HEK293T (cell line): ENCODE data around the gene KIF7.

Experiments
- CTCF ChIA-PET: fragments of 350-600 bp; formaldehyde crosslinking; extraction: SDS; loops from one replicate; lab custom pipeline; 2021; ENCODE audit warnings: antibody characterized with exemption, inconsistent platforms; lab: Yijun Ruan, JAX
- POLR2A ChIA-PET: fragments of 350-600 bp; formaldehyde crosslinking; extraction: SDS; loops from one replicate; lab custom pipeline; 2020; ENCODE audit warnings: antibody characterized with exemption, inconsistent platforms; lab: Yijun Ruan, JAX
- DNase-seq: peaks from one replicate; pipeline ENCODE4 v3.0.0; 2012; ENCODE audit warnings: mixed read lengths; ENCODE audit errors: extremely low spot score
- ARNT ChIP-seq: fragments of 450-650 bp; IDR thresholded peaks from 2 replicates; pipeline ENCODE4 v1.6.1; 2017; ENCODE audit warnings: mild to moderate bottlenecking
- BHLHE40 ChIP-seq: fragments of 450-650 bp; IDR thresholded peaks from 2 replicates; pipeline ENCODE4 v1.6.1; 2016; ENCODE audit warnings: mild to moderate bottlenecking, moderate library complexity, borderline replicate concordance
- CTBP1 ChIP-seq: fragments of 450-650 bp; IDR thresholded peaks from 2 replicates; pipeline ENCODE4 v1.6.1; 2016; ENCODE audit warnings: borderline replicate concordance
- ELF4 ChIP-seq: fragments of 450-650 bp; IDR thresholded peaks from 2 replicates; pipeline ENCODE4 v1.6.1; 2017; ENCODE audit warnings: antibody characterized with exemption
- FOXA1 ChIP-seq: fragments of 450-650 bp; IDR thresholded peaks from 2 replicates; pipeline ENCODE4 v1.6.1; 2016; ENCODE audit warnings: mild to moderate bottlenecking
- FOXK2 ChIP-seq: fragments of 450-650 bp; IDR thresholded peaks from 2 replicates; pipeline ENCODE4 v1.6.1; 2016; ENCODE audit warnings: mild to moderate bottlenecking
- FOXM1 ChIP-seq: fragments of 450-650 bp; IDR thresholded peaks from 2 replicates; pipeline ENCODE4 v1.6.1; 2017; ENCODE audit warnings: mild to moderate bottlenecking, borderline replicate concordance
- HDGF ChIP-seq: fragments of 450-650 bp; IDR thresholded peaks from 2 replicates; pipeline ENCODE4 v1.6.1; 2017; ENCODE audit warnings: antibody characterized with exemption, borderline replicate concordance
- L3MBTL2 ChIP-seq: fragments of 450-650 bp; conservative IDR thresholded peaks from 2 replicates; pipeline ENCODE4 v1.6.1; 2016; ENCODE audit warnings: mild to moderate bottlenecking
- LEF1 ChIP-seq: fragments of 450-650 bp; IDR thresholded peaks from 2 replicates; pipeline ENCODE4 v1.6.1; 2017; ENCODE audit warnings: mild to moderate bottlenecking, borderline replicate concordance
- NFRKB ChIP-seq: fragments of 450-650 bp; IDR thresholded peaks from 2 replicates; pipeline ENCODE4 v1.6.1; 2016; ENCODE audit warnings: mild to moderate bottlenecking, moderate library complexity
- SP1 ChIP-seq: fragments of 450-650 bp; IDR thresholded peaks from 2 replicates; pipeline ENCODE4 v1.6.1; 2017
- SUZ12 ChIP-seq: fragments of 450-650 bp; IDR thresholded peaks from 2 replicates; pipeline ENCODE4 v1.6.1; 2016; ENCODE audit warnings: mild to moderate bottlenecking
- TARDBP ChIP-seq: fragments of 450-650 bp; IDR thresholded peaks from 2 replicates; pipeline ENCODE4 v1.6.1; 2016
- ZNF384 ChIP-seq: fragments of 450-650 bp; IDR thresholded peaks from 2 replicates; pipeline ENCODE4 v1.6.1; 2016
- TF ChIP-seq, protein P1 (sequence below): fragments of 450-650 bp; IDR thresholded peaks from 2 replicates; pipeline ENCODE4 v1.6.1; 2016

The KIF7 gene

GRCh38 chr15:89648106-89649012 is 6.9 kb downstream of the KIF7 start:
- TF ChIP-seq SUZ12: no peak
- TF ChIP-seq HDGF: no peak
- DNase-seq: no peak
- ChIA-PET POLR2A (interaction anchor here (1.5 to 2.4 kb wide), 2 partner anchors 17 to 102 kb away, joined by 6 to 8 read pairs; partner anchors contain the start of gene MESP1), CTCF (interaction anchor here (1.0 to 1.1 kb wide), 3 partner anchors 14 to 439 kb away, joined by 3 to 5 read pairs (median 4); no protein-coding TSS in a partner anchor)

DNA sequence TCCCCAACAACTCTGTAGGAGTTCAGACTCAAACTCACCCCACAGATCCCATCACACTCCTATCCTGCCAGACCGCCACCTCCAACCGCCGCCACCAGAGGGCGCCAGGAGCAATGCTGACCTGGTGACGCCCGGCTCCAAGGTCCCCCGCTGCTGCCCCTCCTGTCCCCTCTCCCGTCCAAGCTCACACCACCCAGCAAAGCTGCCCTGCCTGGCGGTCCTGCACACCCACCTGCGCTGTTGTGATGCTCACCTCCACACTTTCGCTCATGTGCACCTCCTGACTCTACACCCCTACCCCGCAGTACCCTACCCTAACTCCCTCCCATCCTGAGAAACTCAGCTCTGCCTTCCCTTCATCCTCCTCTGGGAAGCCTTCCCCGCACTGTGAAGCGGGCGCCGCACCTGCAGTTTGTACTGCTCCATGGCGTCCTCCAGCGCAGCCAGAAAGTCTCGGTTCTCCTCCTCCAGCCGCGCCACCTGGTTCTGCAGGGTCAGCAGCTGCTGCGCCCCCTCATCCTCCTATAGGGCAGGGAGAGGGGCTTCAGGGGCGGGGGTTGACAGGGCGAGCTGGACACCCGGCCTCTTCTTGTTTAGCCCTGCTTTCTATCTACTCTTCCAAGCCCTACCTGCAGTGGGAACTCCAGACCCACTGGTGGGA is 7.9 kb downstream of the KIF7 start:
- TF ChIP-seq FOXA1 (no peak), NFRKB (no peak), TARDBP (no peak), SP1 (no peak), FOXK2 (no peak), CTBP1 (no peak), L3MBTL2 (no peak), SUZ12 (no peak), BHLHE40 (no peak)
- peak; percentile 93 for DNase-seq
- ChIA-PET POLR2A (interaction anchor here (1.5 to 2.4 kb wide), 2 partner anchors 18 to 103 kb away, joined by 6 to 8 read pairs; partner anchors contain the start of gene MESP1), CTCF (interaction anchor here (0.6 to 1.8 kb wide), 8 partner anchors 10 to 937 kb away, joined by 3 to 12 read pairs (median 4); no protein-coding TSS in a partner anchor)

DNA sequence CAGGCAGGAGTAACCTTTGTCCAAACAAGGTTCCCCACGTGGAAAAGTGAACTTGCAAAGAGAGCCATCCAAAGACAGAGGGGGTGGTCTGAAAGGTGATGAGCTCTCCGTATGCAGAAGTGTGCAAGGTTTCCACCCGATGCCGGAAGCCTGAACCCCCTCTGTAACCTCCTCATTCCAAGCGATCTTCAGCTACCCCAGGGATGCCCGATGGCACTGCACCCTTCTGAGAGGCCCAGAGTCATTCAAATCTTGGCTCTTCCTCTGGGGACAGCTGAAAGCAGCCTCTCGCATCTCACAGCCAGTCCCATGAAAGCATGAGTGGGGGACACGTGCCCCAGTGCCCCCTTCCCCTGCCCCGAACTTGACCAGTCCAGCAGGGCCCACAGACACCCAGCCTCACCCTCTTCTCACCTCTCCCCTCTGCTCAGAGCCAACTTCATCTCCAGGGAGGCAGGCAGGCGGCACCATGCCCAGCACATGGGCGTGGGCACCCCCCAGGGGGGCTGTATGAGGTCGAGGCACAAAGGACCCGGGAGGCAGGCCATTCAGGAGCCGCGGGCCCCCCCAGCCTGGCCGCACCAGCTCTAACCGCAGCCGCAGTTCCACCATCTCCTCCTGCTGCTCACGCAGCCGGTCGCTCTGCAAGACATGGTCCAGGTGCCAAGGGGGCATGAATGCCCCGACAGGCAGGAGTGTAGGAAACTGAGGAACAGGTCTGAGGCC is 8.7 kb downstream of the KIF7 start:
- POLR2A ChIA-PET: interaction anchor here (1.5 to 2.4 kb wide), 2 partner anchors 19 to 104 kb away, joined by 6 to 8 read pairs; partner anchors contain the start of gene MESP1
- TF ChIP-seq SP1 (no peak), FOXM1 (no peak), LEF1 (no peak), BHLHE40 (no peak), HDGF (no peak), NFRKB (no peak), ARNT (no peak), FOXA1 (no peak), ZNF384 (no peak), TARDBP (no peak), L3MBTL2 (no peak), ELF4 (no peak), FOXK2 (no peak), CTBP1 (no peak), SUZ12 (no peak)
- TF ChIP-seq, protein P1, sequence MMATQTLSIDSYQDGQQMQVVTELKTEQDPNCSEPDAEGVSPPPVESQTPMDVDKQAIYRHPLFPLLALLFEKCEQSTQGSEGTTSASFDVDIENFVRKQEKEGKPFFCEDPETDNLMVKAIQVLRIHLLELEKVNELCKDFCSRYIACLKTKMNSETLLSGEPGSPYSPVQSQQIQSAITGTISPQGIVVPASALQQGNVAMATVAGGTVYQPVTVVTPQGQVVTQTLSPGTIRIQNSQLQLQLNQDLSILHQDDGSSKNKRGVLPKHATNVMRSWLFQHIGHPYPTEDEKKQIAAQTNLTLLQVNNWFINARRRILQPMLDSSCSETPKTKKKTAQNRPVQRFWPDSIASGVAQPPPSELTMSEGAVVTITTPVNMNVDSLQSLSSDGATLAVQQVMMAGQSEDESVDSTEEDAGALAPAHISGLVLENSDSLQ: no peak
- CTCF ChIA-PET: interaction anchor here (0.6 to 1.8 kb wide), 4 partner anchors 11 to 131 kb away, joined by 3 to 12 read pairs (median 4); no protein-coding TSS in a partner anchor
- no peak for DNase-seq

- DNase-seq: no peak
- ChIA-PET POLR2A (no interaction called here), CTCF (interaction anchor here (0.6 to 1.5 kb wide), 2 partner anchors 27 to 130 kb away, joined by 3 to 6 read pairs; no protein-coding TSS in a partner anchor)
- TF ChIP-seq FOXM1: no peak
- TF ChIP-seq CTBP1: no peak
- no peak for TF ChIP-seq LEF1
- TF ChIP-seq L3MBTL2: no peak
- TF ChIP-seq, protein P1: no peak
- no peak for TF ChIP-seq ELF4
- no peak for TF ChIP-seq HDGF
- TF ChIP-seq SUZ12: no peak
- TF ChIP-seq ARNT: no peak
- TF ChIP-seq ZNF384: no peak
- TF ChIP-seq BHLHE40: no peak
- no peak for TF ChIP-seq TARDBP
- TF ChIP-seq FOXA1: no peak
- no peak for TF ChIP-seq NFRKB
- no peak for TF ChIP-seq FOXK2
- no peak for TF ChIP-seq SP1
Measured at GRCh38 chr15:89645680-89646079, 9.6 kb downstream of the KIF7 start.

- TF ChIP-seq, protein P1: no peak
- no peak for TF ChIP-seq ELF4
- no peak for TF ChIP-seq NFRKB
- no peak for TF ChIP-seq L3MBTL2
- no peak for TF ChIP-seq FOXA1
- TF ChIP-seq ZNF384: no peak
- TF ChIP-seq LEF1: no peak
- TF ChIP-seq HDGF: no peak
- no peak for TF ChIP-seq ARNT
- no peak for TF ChIP-seq SUZ12
- no peak for TF ChIP-seq SP1
- TF ChIP-seq CTBP1: no peak
- ChIA-PET CTCF (interaction anchor here (0.6 kb wide), 1 partner anchor 118 kb away, joined by 3 read pairs; no protein-coding TSS in a partner anchor), POLR2A (interaction anchor here (0.6 kb wide), 1 partner anchor 364 kb away, joined by 3 read pairs; no protein-coding TSS in a partner anchor)
- no peak for DNase-seq
Measured at GRCh38 chr15:89642106-89642505, 13.2 kb downstream of the KIF7 start.
